Body of pancreas (tissue), 4 donors: ENCODE measurements around the gene FGD5. TPM values are rescaled to one million over a fixed set of nuclear protein-coding genes. Genes with fewer than 3 reads are reported as not detected.

ENCODE experiments used
- ATAC-seq: fragments of 150-250 bp; one replicate; pipeline ENCODE4 v1.9.1; 2016
- DNase-seq, 4 donors: peaks; one replicate each; pipeline ENCODE4 v3.0.0-alpha.2; 2019
- H3K27ac ChIP-seq, 4 donors: fragments of 200-600 bp; sonication (generic); 1 replicate in 3 of 4; 2 replicates in 1 of 4; pipeline versions ENCODE4 v1.5.1 to v1.6.1; 2016 to 2019; ENCODE audit warnings: mild to moderate bottlenecking in 1 of 4, mixed read lengths in 1 of 4, moderate library complexity in 1 of 4
- H3K27me3 ChIP-seq, 2 donors: fragments of 200-600 bp; sonication (generic); one replicate each; pipeline ENCODE4 v1.6.0; 2016; ENCODE audit warnings: mild to moderate bottlenecking in 1 of 2
- H3K36me3 ChIP-seq, 2 donors: fragments of 200-600 bp; sonication (generic); replicated peaks in 1 of 2; 2 replicates each; pipeline ENCODE4 v1.5.1; 2016; ENCODE audit warnings: low read depth in 2 of 2; ENCODE audit not compliant: insufficient read depth in 1 of 2
- H3K4me1 ChIP-seq: fragments of 200-600 bp; sonication (generic); one replicate; pipeline ENCODE4 v1.6.0; 2016
- H3K4me3 ChIP-seq, 2 donors: fragments of 200-600 bp; sonication (generic); 1 replicate in 1 of 2; 2 replicates in 1 of 2; pipeline ENCODE4 v1.5.1; 2016 to 2019
- H3K9me3 ChIP-seq, 3 donors: fragments of 200-600 bp; sonication (generic); 1 replicate in 2 of 3; 2 replicates in 1 of 3; pipeline ENCODE4 v1.5.1; 2016
- POLR2A ChIP-seq, 3 donors: fragments of 450-650 bp; IDR thresholded peaks; one replicate each; pipeline ENCODE4 v1.6.1; 2016; ENCODE audit warnings: antibody characterized with exemption in 3 of 3, mild to moderate bottlenecking in 2 of 3
- WGBS, 2 donors: methylation state at CpG; one replicate each; pipeline ENCODE4 v1.1.5; 2017; 5-methylcytosine and 5-hydroxymethylcytosine counted together
- intact Hi-C: fragments of 100-400 bp; cut with DNase I; formaldehyde crosslinking; loops from one replicate; pipeline ENCODE4 v1.15.1; 2023
- total RNA-seq, 2 donors: library from RNA; depleted of rRNA; stranded (reverse); fragments of >200 nt; gene quantifications; one replicate each; pipeline ENCODE4 v1.1.0, GENCODE V29; 2016
- TF ChIP-seq, protein P1 (sequence below), 7 experiments: fragments of 450-650 bp in 4 of 7; fragments of 200-600 bp in 3 of 7; sonication (generic) in 3 of 7; IDR thresholded peaks; one replicate each; pipeline ENCODE4 v1.5.1; 2016 to 2019; ENCODE audit warnings: antibody characterized with exemption in 7 of 7

FGD5 gene
- total RNA-seq, 2 donors from 2014 or later, result 4.9 to 7.8 TPM

DNA sequence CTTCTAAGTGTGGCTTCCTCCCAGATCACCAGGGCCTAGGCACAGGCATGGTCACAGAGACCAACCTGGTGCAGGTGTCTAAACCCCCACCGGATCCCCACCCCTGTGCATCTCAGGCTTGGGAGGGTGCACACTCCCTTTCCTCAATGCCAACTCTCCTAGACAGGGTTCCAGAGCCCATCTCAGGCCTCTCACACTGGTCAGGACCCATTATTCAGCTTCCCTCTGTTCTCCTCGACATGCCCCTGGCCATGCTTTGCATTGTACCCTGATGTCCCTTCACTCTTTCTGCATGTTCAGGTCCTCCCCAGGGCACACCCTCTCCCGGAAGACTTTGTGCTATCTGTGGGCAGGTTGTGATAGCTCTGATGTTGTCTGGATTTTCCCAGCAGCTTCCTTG lies 23.5 kb downstream of the FGD5 start:
- Histone ChIP-seq H3K27ac (no peak overlapping the region), H3K4me3 (no peak overlapping the region), H3K9me3 (no peaks in the 10 kb centered on the region), H3K4me1 (no peaks in the 10 kb centered on the region), H3K36me3 (no peaks in the 10 kb centered on the region), H3K27me3 (no peaks in the 10 kb centered on the region)
- no peak for ATAC-seq
- TF ChIP-seq POLR2A (IDR thresholded peaks at IDR 0.05), result no peak
- TF ChIP-seq, protein P1, sequence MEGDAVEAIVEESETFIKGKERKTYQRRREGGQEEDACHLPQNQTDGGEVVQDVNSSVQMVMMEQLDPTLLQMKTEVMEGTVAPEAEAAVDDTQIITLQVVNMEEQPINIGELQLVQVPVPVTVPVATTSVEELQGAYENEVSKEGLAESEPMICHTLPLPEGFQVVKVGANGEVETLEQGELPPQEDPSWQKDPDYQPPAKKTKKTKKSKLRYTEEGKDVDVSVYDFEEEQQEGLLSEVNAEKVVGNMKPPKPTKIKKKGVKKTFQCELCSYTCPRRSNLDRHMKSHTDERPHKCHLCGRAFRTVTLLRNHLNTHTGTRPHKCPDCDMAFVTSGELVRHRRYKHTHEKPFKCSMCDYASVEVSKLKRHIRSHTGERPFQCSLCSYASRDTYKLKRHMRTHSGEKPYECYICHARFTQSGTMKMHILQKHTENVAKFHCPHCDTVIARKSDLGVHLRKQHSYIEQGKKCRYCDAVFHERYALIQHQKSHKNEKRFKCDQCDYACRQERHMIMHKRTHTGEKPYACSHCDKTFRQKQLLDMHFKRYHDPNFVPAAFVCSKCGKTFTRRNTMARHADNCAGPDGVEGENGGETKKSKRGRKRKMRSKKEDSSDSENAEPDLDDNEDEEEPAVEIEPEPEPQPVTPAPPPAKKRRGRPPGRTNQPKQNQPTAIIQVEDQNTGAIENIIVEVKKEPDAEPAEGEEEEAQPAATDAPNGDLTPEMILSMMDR (IDR thresholded peaks at IDR 0.05), result no peak
- intact Hi-C loops, result no loop called here
- no peak for DNase-seq
- 44 to 69% methylated on average over 3 of the region's 3 CpGs for WGBS, 2 donors

DNA sequence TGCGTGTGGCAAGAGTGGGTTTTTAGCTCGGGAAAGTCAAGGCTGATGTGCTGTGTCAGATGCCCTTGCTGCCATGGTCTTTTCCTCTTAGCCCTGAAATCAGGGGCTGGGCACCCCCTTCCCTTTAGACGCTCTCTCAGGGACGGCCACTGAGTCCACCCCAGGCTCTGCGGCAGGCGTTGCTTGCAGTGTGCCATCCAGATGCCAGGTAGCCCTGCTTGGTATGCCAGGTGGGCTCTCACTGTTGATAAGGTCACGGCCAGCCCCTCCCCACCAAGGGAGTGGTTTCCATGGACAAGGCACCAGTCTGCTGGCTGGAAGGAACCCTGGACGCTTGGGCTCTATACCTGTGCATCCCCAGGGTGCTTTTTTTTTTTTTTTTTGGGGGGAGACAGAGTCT lies 24.6 kb downstream of the FGD5 start:
- TF ChIP-seq, protein P1 (IDR thresholded peaks at IDR 0.05), result no peak
- no peak for TF ChIP-seq POLR2A (IDR thresholded peaks at IDR 0.05)
- intact Hi-C loops, result no loop called here
- Histone ChIP-seq H3K9me3 (no peaks in the 10 kb centered on the region), H3K36me3 (no peaks in the 10 kb centered on the region), H3K4me1 (no peaks in the 10 kb centered on the region), H3K4me3 (no peak overlapping the region), H3K27ac (no peak overlapping the region), H3K27me3 (no peaks in the 10 kb centered on the region)
- no peak for DNase-seq
- ATAC-seq, result no peak
- WGBS, 2 donors, result 61 to 76% methylated on average over 4 to 8 of the region's 8 CpGs

DNA sequence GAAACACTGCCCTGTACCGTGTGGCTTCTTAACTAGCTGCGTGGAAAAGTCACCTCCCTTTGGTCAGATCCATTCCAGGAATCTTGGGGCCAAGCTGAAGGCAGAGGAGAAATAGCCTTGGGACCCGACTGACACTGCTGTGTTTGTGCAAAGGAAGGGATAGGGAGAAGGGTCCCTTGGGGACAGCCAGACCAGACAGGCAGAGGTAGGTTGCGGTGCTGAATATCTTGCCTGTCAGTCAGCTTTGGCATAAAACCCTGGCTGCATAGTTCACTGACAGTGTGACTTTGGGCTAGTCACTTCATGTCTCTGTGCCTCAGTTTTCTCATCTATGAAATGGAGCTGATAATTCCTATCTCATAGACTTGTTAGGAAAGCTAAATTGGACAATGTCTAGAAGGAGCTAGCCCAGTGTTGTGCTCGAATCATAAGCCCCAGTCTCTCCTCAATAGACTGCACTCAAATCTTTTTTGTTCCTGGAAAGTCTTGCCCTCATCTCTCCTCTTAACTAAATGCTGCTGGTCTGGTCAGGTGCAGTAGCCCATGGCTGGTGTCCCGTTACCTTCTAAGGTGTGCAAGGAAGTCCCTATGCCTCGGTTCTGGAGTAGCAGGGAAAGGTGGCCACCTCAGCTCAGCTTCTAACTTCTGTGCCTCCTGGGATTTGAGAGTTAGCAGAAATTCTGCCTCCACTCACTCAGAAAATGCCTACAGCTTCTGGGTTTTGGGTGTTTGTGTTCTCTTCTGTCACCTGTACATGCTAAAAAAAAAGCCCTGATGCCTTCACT lies 25.8 kb downstream of the FGD5 start:
- H3K4me1 ChIP-seq, result no peaks in the 10 kb centered on the region

DNA sequence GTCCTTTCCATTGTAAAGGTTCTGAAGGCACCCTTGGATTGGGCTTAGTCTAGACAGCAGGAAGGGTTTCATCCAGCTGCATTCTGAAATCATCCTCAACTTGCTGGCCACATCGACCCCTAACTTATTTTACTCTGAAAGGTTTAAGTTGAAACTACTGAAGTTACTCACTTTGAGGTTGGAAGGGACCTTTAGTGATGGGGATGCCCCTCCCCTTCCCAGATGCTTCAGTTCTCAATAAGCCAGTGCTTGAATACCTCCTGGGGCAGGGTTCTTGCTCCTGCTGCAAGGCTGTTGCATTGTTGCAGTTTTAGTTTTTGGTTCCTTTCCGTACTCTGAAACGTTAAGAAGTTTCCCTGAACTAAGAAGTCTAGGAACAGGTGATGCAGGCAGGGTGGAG lies 26.4 kb downstream of the FGD5 start:
- ATAC-seq (no peak), DNase-seq (no peak)
- Histone ChIP-seq H3K4me3 (no peak overlapping the region), H3K27ac (no peak overlapping the region), H3K36me3 (no peaks in the 10 kb centered on the region), H3K9me3 (no peaks in the 10 kb centered on the region), H3K27me3 (no peaks in the 10 kb centered on the region), H3K4me1 (no peaks in the 10 kb centered on the region)
- no peak for TF ChIP-seq POLR2A (IDR thresholded peaks at IDR 0.05)
- TF ChIP-seq, protein P1 (IDR thresholded peaks at IDR 0.05), result no peak
- 21 to 28% methylated on average over 3 of the region's 3 CpGs for WGBS, 2 donors
- intact Hi-C loops, result no loop called here

More for the DNA sequence above, 25.8 kb downstream of the FGD5 start:
- Histone ChIP-seq H3K4me3 (no peak overlapping the region), H3K27ac (no peak overlapping the region), H3K9me3 (no peaks in the 10 kb centered on the region), H3K27me3 (no peaks in the 10 kb centered on the region), H3K36me3 (no peaks in the 10 kb centered on the region)
- 39 to 50% methylated on average over 4 to 7 of the region's 7 CpGs for WGBS, 2 donors
- intact Hi-C loops, result no loop called here
- DNase-seq (no peak), ATAC-seq (no peak)
- TF ChIP-seq, protein P1 (IDR thresholded peaks at IDR 0.05), result no peak
- TF ChIP-seq POLR2A (IDR thresholded peaks at IDR 0.05), result no peak

DNA sequence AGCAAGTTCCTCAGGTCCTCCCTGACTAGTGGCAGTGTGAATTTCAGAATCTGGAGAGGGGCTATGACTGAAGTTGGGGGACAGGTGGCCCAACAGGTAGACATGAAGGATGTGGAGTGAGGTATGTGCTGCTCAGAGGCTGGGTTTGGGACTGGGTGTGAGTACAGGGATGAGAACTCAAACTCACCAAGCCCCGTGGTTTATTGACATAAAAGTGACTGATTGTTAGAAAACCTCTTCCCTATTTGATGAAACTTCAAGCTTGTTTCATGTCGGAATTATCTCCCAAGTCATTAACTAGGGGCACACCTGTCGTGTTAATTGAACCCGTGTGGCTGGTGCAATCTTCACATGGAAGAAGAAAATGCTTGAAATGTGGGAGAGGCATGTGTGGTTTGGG lies 27.1 kb downstream of the FGD5 start:
- Histone ChIP-seq H3K27ac (no peak overlapping the region), H3K9me3 (no peaks in the 10 kb centered on the region), H3K36me3 (no peaks in the 10 kb centered on the region), H3K4me1 (no peaks in the 10 kb centered on the region), H3K4me3 (no peak overlapping the region), H3K27me3 (no peaks in the 10 kb centered on the region)
- WGBS, 2 donors, result 29 to 39% methylated on average over 4 of the region's 4 CpGs
- ATAC-seq (no peak), DNase-seq (no peak)
- intact Hi-C loops, result no loop called here
- no peak for TF ChIP-seq POLR2A (IDR thresholded peaks at IDR 0.05)
- TF ChIP-seq, protein P1 (IDR thresholded peaks at IDR 0.05), result no peak
